Bronchial epithelial cell (primary cell): Measurements from ENCODE around the gene LYSMD1. TPM values are rescaled to one million over a fixed set of nuclear protein-coding genes. Genes with fewer than 3 reads are reported as not detected.

Experiments
- DNase-seq: peaks from one replicate; pipeline ENCODE4 v3.0.0-alpha.2; 2010; ENCODE audit warnings: low read depth
- FAIRE-seq: peaks from 2 replicates; lab custom pipeline; 2011; peaks lifted over from hg19 to GRCh38; lab: Jason Lieb, UNC
- H3K27me3 ChIP-seq: 2 replicates; pipeline ENCODE4 v1.5.1; 2011; ENCODE audit warnings: low read length; ENCODE audit not compliant: control insufficient read depth, insufficient read depth
- H3K36me3 ChIP-seq: 2 replicates; pipeline ENCODE4 v1.5.1; 2011; ENCODE audit warnings: low read length; ENCODE audit not compliant: control insufficient read depth, insufficient read depth
- H3K4me3 ChIP-seq: 2 replicates; pipeline ENCODE4 v1.5.1; 2011; ENCODE audit warnings: mild to moderate bottlenecking, low read depth, low read length, control low read depth
- CTCF ChIP-seq: IDR thresholded peaks from 2 replicates; pipeline ENCODE4 v1.5.1; 2011; ENCODE audit warnings: mild to moderate bottlenecking, moderate library complexity, low read length, control low read depth, inconsistent platforms; ENCODE audit not compliant: insufficient read depth, severe bottlenecking
- total RNA-seq: library from RNA; depleted of rRNA; stranded (reverse); fragments of >200 nt; gene quantifications from 2 replicates; pipeline ENCODE4 v1.2.1, GENCODE V29; 2014

The LYSMD1 gene
- total RNA-seq, 1 donor from 2014 or later = 5.0 TPM

DNA sequence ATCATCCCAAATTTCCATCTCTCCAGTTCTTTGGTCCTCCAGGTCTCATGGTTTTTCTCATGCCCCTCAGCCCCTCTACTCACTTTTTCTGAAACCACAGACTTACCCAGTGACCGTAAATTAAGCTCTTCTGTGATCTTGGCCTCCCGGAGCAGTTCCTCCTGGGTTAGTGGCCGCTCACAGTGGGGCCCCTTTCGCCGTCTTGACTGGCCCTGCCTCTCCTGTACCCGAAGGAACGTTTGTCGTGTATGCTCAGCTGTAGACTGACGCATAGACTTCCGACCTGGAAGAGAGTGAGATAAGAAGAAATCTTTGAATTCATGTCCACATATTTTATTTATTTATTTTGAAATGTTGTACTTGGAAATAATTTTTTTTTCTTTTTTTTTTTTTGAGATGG lies 18.5 kb upstream of the LYSMD1 start:
- peaks cover 13% of the 10 kb centered on the region for H3K36me3 ChIP-seq
- no peak for TF ChIP-seq CTCF
- no peak overlapping the region for H3K4me3 ChIP-seq
- no peaks in the 10 kb centered on the region for H3K27me3 ChIP-seq
- DNase-seq (no peak), FAIRE-seq (no peak)

GRCh38 chr1:151176514-151177045 lies 10.9 kb upstream of the LYSMD1 start:
- H3K27me3 ChIP-seq = no peaks in the 10 kb centered on the region
- H3K36me3 ChIP-seq = peaks cover 15% of the 10 kb centered on the region
- FAIRE-seq = no peak
- no peak for TF ChIP-seq CTCF
- no peak for DNase-seq
- no peak overlapping the region for H3K4me3 ChIP-seq

- Histone ChIP-seq H3K27me3 (no peaks in the 10 kb centered on the region), H3K4me3 (no peak within 1 kb of the TSS), H3K36me3 (peaks cover 15% of the 10 kb centered on the region)
- TF ChIP-seq CTCF = peak; percentile 52
- no peak for DNase-seq
- no peak for FAIRE-seq
These were observed 10.2 kb upstream of the LYSMD1 start, which contains the start of gene TMOD4 for GRCh38 chr1:151175863-151176262. Gene TMOD4, minus strand, starts transcription at chr1:151175981. Its CDS starts 1,106 bp downstream, at chr1:151174875.

DNA sequence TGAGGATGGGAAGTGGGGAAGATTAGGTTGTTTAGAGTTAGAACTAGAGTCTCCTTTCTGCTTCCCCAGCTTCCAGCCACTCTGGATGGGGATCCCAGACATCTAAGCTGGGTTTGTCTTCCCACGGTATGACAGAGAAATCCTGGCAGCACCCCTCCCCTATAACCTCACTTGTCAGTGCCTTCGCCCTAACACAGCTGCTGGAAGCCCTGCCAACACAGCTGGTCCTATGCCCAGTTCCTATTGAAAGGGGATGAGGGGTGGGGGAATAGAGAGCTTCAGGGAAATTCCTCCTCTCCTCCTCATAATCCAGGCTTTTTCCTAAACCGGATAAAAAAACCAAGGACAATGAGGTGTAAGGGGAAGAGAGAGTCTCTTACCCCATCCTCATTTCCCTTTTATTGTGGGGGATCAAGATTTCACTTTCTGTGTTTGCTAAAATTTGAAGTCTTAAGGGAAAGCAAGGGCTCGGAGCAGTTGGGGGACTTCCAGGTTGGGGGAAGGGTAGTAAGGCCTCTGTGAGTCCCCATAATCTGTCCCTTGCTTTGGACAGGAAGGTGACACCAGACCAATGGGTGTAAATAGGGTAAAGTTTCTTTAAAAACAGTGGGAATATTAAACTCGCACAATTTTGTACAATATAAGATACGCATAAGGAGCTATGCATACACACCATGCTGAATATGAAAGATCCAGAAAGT lies 9.5 kb upstream of the LYSMD1 start:
- no peak for TF ChIP-seq CTCF
- FAIRE-seq (no peak), DNase-seq (no peak)
- H3K4me3 ChIP-seq = no peak overlapping the region
- no peaks in the 10 kb centered on the region for H3K27me3 ChIP-seq
- peaks cover 15% of the 10 kb centered on the region for H3K36me3 ChIP-seq

GRCh38 chr1:151171190-151171589 lies 5.5 kb upstream of the LYSMD1 start:
- no peak for TF ChIP-seq CTCF
- no peak for DNase-seq
- Histone ChIP-seq H3K27me3 (no peaks in the 10 kb centered on the region), H3K4me3 (no peak overlapping the region), H3K36me3 (peaks cover 11% of the 10 kb centered on the region)
- no peak for FAIRE-seq
